HUES48 (cell line): ENCODE results near the gene PPP3CA.

ENCODE experiments used
- H3K27ac ChIP-seq: one replicate; pipeline ENCODE4 v1.7.0; 2013; ENCODE audit warnings: low read depth, low read length, inconsistent platforms
- H3K27me3 ChIP-seq: 2 replicates; pipeline ENCODE4 v1.6.1; 2013; ENCODE audit warnings: mild to moderate bottlenecking, low read length; ENCODE audit not compliant: control insufficient read depth, insufficient read depth
- H3K36me3 ChIP-seq: 2 replicates; pipeline ENCODE4 v1.6.1; 2013; ENCODE audit warnings: low read length; ENCODE audit not compliant: control insufficient read depth, insufficient read depth
- H3K4me1 ChIP-seq: 2 replicates; pipeline ENCODE4 v1.6.1; 2013; ENCODE audit warnings: mild to moderate bottlenecking, low read length; ENCODE audit not compliant: control insufficient read depth, insufficient read depth
- H3K4me3 ChIP-seq: 2 replicates; pipeline ENCODE4 v1.5.1; 2013; ENCODE audit warnings: mild to moderate bottlenecking, low read depth, low read length
- H3K9ac ChIP-seq: 2 replicates; pipeline ENCODE4 v1.6.1; 2013; ENCODE audit warnings: mild to moderate bottlenecking, low read depth, low read length, moderate library complexity
- H3K9me3 ChIP-seq: 2 replicates; pipeline ENCODE4 v1.6.1; 2013; ENCODE audit warnings: low read length; ENCODE audit not compliant: control insufficient read depth, insufficient read depth

The PPP3CA gene

DNA sequence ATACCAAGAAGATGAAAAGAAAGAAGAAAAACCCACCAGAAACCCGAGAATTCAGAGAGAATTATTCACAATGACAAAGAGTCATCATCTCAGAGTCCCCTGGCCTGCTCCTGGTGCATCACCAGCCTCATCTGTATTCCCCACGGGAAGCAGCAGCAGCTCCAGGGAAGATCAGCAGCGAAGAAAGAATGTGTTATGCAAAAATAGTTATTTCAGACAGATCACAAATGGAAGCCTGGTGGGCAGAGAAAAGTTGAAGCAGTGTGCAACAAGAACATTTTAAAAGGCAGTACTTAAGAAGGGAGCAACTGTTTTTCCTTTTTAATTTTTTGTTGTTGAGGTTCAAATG, 189.2 kb downstream of the PPP3CA start:
- Histone ChIP-seq H3K4me3 (no peak overlapping the region), H3K27me3 (no peaks in the 10 kb centered on the region), H3K4me1 (peaks cover 43% of the 10 kb centered on the region)

DNA sequence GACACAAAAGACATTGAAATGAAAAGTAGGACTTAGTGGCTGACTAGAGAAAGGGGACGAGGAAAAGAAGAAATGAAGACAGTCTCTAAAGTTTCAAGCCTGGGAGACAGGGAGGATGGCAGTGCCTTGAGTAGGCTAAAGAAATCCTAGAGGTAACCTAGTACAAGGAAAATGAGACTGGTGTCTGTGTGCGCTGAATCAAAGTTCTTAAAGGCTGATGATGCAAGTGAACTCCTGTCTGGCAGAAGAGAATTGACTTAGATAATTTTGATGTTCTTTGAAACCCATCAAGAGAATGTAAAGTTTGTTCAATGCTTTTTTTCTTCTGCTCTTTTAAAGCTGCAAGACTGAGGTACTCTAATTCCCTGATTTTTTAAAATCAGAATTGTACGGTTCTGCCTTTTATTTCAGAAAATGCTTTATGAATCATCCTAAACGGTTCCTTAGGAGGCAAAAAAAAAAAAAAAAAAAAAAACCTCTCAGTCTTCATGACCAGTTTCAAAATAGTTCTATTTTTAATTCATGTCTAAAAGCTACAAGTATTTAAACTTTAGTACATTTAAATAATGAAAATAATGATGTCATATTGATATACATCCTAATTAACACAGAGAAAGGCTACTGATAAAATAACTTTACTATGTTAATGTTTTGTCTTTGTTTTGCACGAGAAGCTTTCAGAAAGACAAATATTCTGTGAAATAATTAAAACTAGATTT, 189.8 kb downstream of the PPP3CA start:
- peak overlapping the region; percentile 54 for H3K27ac ChIP-seq
- H3K36me3 ChIP-seq: no peaks in the 10 kb centered on the region
- H3K9me3 ChIP-seq: no peaks in the 10 kb centered on the region
- H3K4me3 ChIP-seq: no peak overlapping the region
- no peak overlapping the region for H3K9ac ChIP-seq
- peaks cover 46% of the 10 kb centered on the region for H3K4me1 ChIP-seq
- no peaks in the 10 kb centered on the region for H3K27me3 ChIP-seq

More for the DNA sequence above, 189.2 kb downstream of the PPP3CA start:
- Histone ChIP-seq H3K9ac (peak overlapping the region; percentile 35; the same call in 1 of the 2 replicates), H3K36me3 (no peaks in the 10 kb centered on the region), H3K27ac (peak overlapping the region; percentile 24), H3K9me3 (no peaks in the 10 kb centered on the region)

DNA sequence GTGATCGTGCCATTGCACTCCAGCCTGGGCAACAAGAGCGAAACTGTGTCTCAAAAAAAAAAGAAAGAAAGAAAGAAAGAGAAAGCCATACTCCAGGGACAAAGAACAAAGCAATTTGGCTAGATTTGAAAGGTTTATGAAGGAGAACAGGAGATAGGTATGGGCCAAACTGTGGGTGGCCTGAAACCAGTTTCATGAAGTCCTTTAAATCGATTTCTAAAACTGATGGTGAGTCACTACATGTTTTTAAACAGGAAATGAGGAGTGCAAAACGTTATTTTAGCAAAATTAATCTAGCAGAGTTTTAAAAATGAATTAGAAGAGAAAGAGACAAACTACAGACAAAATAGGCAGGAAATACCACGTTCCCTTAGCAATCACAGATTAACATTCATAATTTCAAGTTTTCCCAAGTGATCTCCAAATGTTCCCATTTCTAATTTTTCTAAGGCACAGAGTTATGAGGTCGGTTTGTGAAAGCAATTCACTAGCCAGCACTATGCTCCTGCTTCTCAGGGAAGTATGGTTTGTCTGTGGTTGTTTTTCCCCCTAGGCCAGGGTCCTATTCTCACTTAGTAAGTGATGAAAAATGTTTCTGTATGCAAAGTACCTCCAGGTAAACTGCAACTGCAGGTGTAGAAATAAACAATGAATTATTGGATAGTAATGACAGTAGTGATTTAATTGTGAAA, 190.6 kb downstream of the PPP3CA start:
- no peak overlapping the region for H3K4me3 ChIP-seq
- peak overlapping the region; percentile 54 for H3K27ac ChIP-seq
- H3K36me3 ChIP-seq: no peaks in the 10 kb centered on the region
- no peaks in the 10 kb centered on the region for H3K27me3 ChIP-seq
- peaks cover 46% of the 10 kb centered on the region for H3K4me1 ChIP-seq
- H3K9ac ChIP-seq: no peak overlapping the region
- no peaks in the 10 kb centered on the region for H3K9me3 ChIP-seq

DNA sequence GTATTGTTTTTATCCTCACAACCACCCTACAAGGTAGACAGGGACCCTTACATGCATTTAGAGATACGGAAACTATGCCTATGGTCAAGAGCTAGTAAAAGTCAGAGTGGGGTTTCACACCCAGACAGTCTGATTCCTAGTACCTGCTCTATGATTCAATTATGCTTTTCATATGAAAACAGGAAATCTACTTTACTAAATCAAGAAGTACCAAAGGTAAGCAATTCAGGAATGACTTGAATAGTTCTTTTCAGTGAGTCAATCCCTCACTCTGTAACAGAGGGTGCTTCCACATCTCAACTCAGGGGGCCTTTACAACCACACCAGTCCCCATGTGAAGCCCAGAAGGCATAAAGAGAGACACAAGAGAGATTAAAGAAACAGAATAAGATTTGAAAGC, 191.4 kb downstream of the PPP3CA start:
- H3K4me3 ChIP-seq: no peak overlapping the region
- no peak overlapping the region for H3K9ac ChIP-seq
- H3K36me3 ChIP-seq: no peaks in the 10 kb centered on the region
- peaks cover 46% of the 10 kb centered on the region for H3K4me1 ChIP-seq
- peak overlapping the region; percentile 78 for H3K27ac ChIP-seq
- no peaks in the 10 kb centered on the region for H3K27me3 ChIP-seq
- H3K9me3 ChIP-seq: no peaks in the 10 kb centered on the region

DNA sequence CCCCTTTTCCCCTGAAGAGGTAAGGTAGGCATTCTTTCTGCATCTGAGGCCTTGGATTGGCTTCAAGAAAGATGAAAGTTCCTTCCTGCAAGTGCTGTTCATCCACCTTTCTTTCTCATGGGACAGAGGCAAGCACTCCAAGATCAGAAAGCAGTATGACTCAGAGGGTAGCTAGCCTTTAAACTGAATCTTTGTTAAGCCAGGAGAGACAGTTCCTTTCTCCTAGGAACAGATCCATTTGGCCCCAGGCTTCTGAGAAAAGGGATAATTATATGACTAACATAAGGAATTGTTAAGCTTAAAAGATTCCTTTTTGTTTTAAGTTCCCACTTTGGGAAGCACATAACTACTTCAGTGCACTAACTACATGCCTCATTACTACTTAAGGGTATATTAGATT, 192.0 kb downstream of the PPP3CA start:
- Histone ChIP-seq H3K9me3 (no peaks in the 10 kb centered on the region), H3K4me1 (peaks cover 46% of the 10 kb centered on the region), H3K9ac (no peak overlapping the region), H3K36me3 (no peaks in the 10 kb centered on the region), H3K27ac (peak overlapping the region; percentile 78), H3K4me3 (no peak overlapping the region), H3K27me3 (no peaks in the 10 kb centered on the region)

DNA sequence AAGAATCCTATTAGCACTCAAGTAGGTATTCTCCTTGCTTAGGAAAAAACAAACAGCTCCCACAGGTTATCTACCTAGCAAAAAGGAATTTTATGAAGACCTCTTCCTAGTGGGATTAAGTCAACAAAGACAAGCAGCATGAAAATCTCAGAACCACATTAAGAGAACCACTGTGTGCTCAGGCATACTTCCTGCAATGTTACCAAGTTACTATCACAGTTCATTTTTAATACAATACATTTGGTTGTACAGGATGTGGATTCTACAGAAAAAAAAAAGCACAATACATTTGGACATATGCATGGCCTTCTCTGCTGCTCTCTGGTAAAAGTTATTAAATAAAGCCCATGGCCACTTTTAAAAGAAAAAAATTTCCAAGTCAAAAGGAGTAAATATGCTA, 193.7 kb downstream of the PPP3CA start:
- no peak overlapping the region for H3K4me3 ChIP-seq
- no peaks in the 10 kb centered on the region for H3K27me3 ChIP-seq
- no peak overlapping the region for H3K9ac ChIP-seq
- no peaks in the 10 kb centered on the region for H3K36me3 ChIP-seq
- H3K4me1 ChIP-seq: peaks cover 42% of the 10 kb centered on the region
- H3K27ac ChIP-seq: peak overlapping the region; percentile 51
- no peaks in the 10 kb centered on the region for H3K9me3 ChIP-seq

DNA sequence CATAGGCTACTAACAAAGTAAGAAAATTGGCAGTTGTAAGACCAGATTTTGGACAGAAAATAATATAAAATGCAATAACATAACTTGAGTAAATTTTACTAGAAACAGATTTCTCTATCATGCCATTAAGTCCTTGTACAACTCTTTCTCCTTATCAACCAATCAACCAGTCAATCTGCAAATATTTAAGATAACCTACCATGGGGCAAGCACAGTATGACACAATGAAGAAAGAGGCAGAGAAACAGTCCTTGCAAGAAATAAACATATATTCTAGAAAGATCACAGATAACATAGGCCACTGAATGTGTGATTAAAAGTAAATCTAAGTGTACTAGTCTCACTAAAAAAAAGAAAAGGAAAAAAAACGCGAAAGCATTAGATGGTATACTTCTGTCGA, 194.8 kb downstream of the PPP3CA start:
- Histone ChIP-seq H3K4me1 (peaks cover 31% of the 10 kb centered on the region), H3K27ac (no peak overlapping the region), H3K9me3 (no peaks in the 10 kb centered on the region), H3K27me3 (no peaks in the 10 kb centered on the region), H3K9ac (no peak overlapping the region), H3K36me3 (no peaks in the 10 kb centered on the region), H3K4me3 (no peak overlapping the region)

DNA sequence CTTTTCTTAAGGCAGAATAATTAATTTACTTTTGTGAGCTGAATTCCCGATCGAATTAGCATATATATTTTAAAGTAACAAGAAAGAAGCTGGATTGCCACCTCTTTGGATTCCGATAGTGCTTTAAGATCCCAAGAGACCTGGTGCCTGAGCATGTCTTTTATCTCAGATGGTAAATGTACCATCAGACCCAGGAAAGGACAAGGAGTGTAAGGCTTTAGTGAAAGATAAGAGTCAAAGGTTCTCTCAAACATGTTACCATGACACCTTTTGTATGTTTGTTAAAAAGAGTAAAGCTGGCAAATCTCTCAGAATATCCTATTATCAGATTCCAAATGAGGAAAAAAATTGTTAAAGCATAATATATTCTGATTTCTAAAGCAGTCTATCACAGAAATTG, 198.8 kb downstream of the PPP3CA start:
- Histone ChIP-seq H3K36me3 (no peaks in the 10 kb centered on the region), H3K27ac (no peak overlapping the region), H3K4me1 (peaks cover 2% of the 10 kb centered on the region; the same call in 1 of the 2 replicates), H3K4me3 (no peak overlapping the region), H3K27me3 (no peaks in the 10 kb centered on the region), H3K9me3 (no peaks in the 10 kb centered on the region), H3K9ac (no peak overlapping the region)

DNA sequence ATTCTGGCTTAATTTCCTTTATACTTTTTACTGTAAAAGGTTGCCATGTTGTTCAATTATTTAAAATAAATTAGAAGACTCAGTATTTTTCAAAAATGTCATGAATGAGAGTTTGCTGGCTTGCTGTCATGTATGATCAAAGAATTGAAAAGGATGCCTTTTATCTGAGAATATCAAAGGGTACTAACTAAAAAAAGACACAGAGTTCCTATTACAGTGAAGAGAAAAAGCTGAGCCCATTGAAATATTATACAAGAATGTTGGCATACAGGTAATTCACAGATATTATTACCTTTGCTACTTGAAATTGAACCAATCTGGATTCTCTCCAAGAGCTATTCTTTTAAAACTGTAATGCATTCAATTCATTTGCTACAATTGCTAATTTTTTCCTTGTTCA, 200.0 kb downstream of the PPP3CA start:
- no peaks in the 10 kb centered on the region for H3K4me1 ChIP-seq
- no peaks in the 10 kb centered on the region for H3K9me3 ChIP-seq
- no peak overlapping the region for H3K9ac ChIP-seq

DNA sequence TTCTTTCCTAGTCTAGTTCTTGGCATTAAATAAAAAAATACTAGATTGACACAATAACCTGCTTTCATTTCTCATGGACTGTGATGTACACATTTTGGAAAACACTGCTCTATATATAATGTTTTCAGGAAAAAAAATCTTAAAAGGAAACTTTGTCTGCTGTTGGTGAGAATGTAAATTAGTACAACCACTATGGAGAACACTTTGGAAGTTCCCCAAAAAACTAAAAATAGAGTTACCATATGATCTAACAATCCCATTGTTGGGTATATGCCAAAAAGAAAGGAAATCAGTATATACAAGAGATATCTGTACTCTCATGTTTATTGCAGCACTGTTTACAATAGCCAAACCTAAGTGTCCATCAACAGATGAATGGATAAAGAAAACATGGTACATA, 202.3 kb downstream of the PPP3CA start:
- no peaks in the 10 kb centered on the region for H3K4me1 ChIP-seq
- H3K9me3 ChIP-seq: no peaks in the 10 kb centered on the region
- H3K4me3 ChIP-seq: no peak overlapping the region
- no peak overlapping the region for H3K27ac ChIP-seq
- no peaks in the 10 kb centered on the region for H3K36me3 ChIP-seq
- H3K27me3 ChIP-seq: no peaks in the 10 kb centered on the region
- H3K9ac ChIP-seq: no peak overlapping the region

More for the DNA sequence above, 200.0 kb downstream of the PPP3CA start:
- Histone ChIP-seq H3K27ac (no peak overlapping the region), H3K4me3 (no peak overlapping the region), H3K27me3 (no peaks in the 10 kb centered on the region), H3K36me3 (no peaks in the 10 kb centered on the region)

DNA sequence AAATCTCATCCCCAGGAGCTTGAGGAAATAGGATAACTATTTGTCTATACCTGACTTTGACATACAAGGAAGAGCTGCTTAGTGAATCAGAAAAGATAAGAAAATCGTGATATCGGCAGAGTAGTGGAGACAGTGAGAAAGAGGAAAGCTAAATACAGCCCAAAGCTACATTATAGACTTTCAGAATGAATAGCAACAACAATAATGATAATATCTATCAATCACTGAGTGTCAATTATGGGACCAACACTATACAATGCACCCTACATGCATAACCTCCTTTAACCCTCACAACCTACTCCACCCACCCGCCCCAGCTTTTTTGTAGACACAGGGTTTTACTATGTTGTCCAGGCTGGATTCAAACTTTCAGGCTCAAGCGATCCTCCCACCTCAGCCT, 205.1 kb downstream of the PPP3CA start:
- H3K4me3 ChIP-seq: no peak overlapping the region
- H3K9me3 ChIP-seq: no peaks in the 10 kb centered on the region
- H3K9ac ChIP-seq: no peak overlapping the region
- no peaks in the 10 kb centered on the region for H3K27me3 ChIP-seq
- no peak overlapping the region for H3K27ac ChIP-seq
- peaks cover 2% of the 10 kb centered on the region; the same call in 1 of the 2 replicates for H3K4me1 ChIP-seq
- H3K36me3 ChIP-seq: no peaks in the 10 kb centered on the region
